Muscle layer of duodenum (tissue), 2 donors: Measurements from ENCODE around the gene CASP12.
"Not testable (repeated sequence)": the region's sequence is repeated elsewhere in the genome, so short reads cannot be mapped to it uniquely, and the experiment has no call there.

Experiments used
- H3K27ac ChIP-seq: one replicate; pipeline ENCODE4 v1.7.0; 2013; ENCODE audit warnings: mild to moderate bottlenecking, low read length
- H3K27me3 ChIP-seq: one replicate; pipeline ENCODE4 v1.7.0; 2013; ENCODE audit warnings: low read depth, mild to moderate bottlenecking, control low read depth, low read length
- H3K36me3 ChIP-seq, 2 donors: one replicate each; pipeline ENCODE4 v1.7.0; 2013; ENCODE audit warnings: low read length in 2 of 2, control low read depth in 1 of 2, mild to moderate bottlenecking in 1 of 2; ENCODE audit not compliant: insufficient read depth in 2 of 2, control insufficient read depth in 1 of 2
- H3K4me1 ChIP-seq, 2 donors: one replicate each; pipeline ENCODE4 v1.7.0; 2013; ENCODE audit warnings: low read length in 2 of 2, mild to moderate bottlenecking in 2 of 2, control low read depth in 1 of 2, moderate library complexity in 1 of 2; ENCODE audit not compliant: insufficient read depth in 2 of 2, control insufficient read depth in 1 of 2
- H3K4me3 ChIP-seq, 2 donors: one replicate each; pipeline ENCODE4 v1.7.0; 2013; ENCODE audit warnings: low read length in 2 of 2, low read depth in 1 of 2, mild to moderate bottlenecking in 1 of 2
- H3K9me3 ChIP-seq, 2 donors: one replicate each; pipeline ENCODE4 v1.7.0; 2013; ENCODE audit warnings: low read length in 2 of 2, control low read depth in 1 of 2, mild to moderate bottlenecking in 1 of 2; ENCODE audit not compliant: control insufficient read depth in 1 of 2
- donor health status: healthy.

Gene CASP12

DNA sequence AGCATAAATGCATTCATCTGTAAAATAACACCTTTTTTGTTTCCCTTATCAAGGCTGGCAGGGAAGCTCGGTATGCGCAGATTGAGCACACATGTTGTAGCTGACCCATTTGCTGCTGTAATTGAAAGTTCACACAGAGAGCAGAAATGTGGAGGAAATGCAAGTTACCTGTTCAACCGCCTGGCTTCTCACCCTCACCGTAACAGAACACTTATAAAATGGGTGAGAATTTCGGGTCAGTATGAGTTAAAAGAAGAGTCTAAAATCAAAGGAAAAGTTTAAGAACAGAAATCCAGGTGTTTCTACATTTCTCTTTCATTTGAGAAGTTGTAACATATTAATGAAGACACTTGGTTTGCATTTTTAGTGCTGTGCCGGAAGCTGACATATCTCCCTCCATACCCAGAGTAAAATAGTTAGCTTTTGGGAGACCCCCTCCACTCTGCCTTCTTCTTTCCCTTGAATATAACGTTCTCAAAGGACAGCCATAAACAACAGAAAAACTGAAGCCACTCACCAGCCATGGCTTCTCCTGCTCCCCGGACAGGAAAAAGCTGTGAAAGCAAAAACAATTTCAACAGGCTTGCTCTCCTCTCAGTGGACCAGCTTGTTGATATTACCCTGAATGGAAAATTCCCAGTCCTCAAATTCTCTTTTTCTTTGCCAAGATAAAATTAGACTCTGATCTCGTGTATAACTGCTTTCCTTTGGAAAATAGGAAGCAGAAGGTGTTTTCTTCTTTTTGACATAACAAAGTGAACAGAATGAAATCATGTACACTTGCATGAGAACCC lies at the start of gene CASP12:
TSS of gene CASP12 (minus strand) at position 570 of the 794 bp plus-strand sequence.
- Histone ChIP-seq H3K4me3 (peak within 1 kb of the TSS; percentile 9 to 56), H3K27ac (peak within 1 kb of the TSS; percentile 61), H3K27me3 (no peaks in the 10 kb centered on the region), H3K9me3 (no peaks in the 10 kb centered on the region), H3K4me1 (peaks cover 6 to 9% of the 10 kb centered on the region in 2 donors), H3K36me3 (no peaks in the 10 kb centered on the region)

GRCh38 chr11:104946907-104947306 lies 48.6 kb upstream of the CASP12 start:
- Histone ChIP-seq H3K9me3 (no peaks in the 10 kb centered on the region), H3K36me3 (peaks cover 61 to 62% of the 10 kb centered on the region in 2 donors), H3K4me1 (no peaks in the 10 kb centered on the region), H3K27me3 (no peaks in the 10 kb centered on the region), H3K4me3 (no peak overlapping the region), H3K27ac (no peak overlapping the region)

DNA sequence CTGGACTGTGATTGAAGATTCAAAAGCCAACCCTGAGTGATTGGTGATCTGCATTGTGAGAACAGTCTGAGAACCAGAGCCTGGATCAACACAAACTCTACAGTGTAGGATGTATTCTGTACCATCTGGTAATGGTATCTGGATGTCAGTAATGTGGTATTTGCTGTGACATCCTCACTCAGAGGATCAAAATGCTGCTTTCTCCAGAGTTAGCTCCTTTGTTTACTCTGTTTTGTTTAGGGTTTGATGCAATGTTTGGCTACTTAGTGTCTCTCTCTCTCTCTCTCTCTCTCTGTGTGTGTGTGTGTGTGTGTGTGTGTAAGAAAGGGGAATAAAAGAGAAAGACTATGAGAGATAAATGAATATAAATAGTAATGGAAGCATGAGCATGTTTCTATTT lies 45.8 kb upstream of the CASP12 start:
- H3K4me1 ChIP-seq: no peaks in the 10 kb centered on the region
- no peak overlapping the region for H3K27ac ChIP-seq
- H3K27me3 ChIP-seq: no peaks in the 10 kb centered on the region
- no peak overlapping the region for H3K4me3 ChIP-seq
- H3K36me3 ChIP-seq: peaks cover 36 to 38% of the 10 kb centered on the region in 2 donors
- no peaks in the 10 kb centered on the region for H3K9me3 ChIP-seq

- Histone ChIP-seq H3K27me3 (no peaks in the 10 kb centered on the region), H3K9me3 (no peaks in the 10 kb centered on the region), H3K4me3 (no peak overlapping the region), H3K4me1 (no peaks in the 10 kb centered on the region), H3K36me3 (peaks cover 31 to 33% of the 10 kb centered on the region in 2 donors), H3K27ac (no peak overlapping the region)
These were observed 45.3 kb upstream of the CASP12 start for GRCh38 chr11:104943561-104943960.

GRCh38 chr11:104934594-104934993 lies 36.3 kb upstream of the CASP12 start:
- H3K4me1 ChIP-seq: no peaks in the 10 kb centered on the region
- no peaks in the 10 kb centered on the region for H3K9me3 ChIP-seq
- H3K4me3 ChIP-seq: no peak overlapping the region
- H3K36me3 ChIP-seq: no peaks in the 10 kb centered on the region
- H3K27me3 ChIP-seq: no peaks in the 10 kb centered on the region
- H3K27ac ChIP-seq: no peak overlapping the region

- H3K9me3 ChIP-seq, H3K36me3 ChIP-seq, H3K4me3 ChIP-seq: not testable (repeated sequence)
These were observed 35.8 kb upstream of the CASP12 start for GRCh38 chr11:104934073-104934472.

DNA sequence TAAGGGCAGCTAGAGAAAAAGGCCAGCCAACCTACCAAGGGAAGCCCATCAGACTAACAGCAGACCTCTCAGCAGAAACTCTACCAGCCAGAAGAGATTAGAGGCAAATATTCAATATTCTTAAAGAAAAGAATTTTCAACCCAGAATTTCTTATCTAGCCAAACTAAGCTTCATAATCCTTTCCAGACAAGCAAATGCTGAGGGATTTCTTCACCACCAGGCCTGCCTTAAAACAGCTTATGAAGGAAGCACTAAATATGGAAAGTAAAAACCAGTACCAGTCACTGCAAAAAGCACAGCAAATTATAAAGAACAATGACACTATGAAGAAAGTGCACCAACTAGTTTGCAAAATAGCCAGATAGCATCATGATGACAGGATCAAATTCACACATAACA lies 30.6 kb upstream of the CASP12 start:
- Histone ChIP-seq H3K4me1 (no peaks in the 10 kb centered on the region), H3K4me3 (no peak overlapping the region), H3K36me3 (no peaks in the 10 kb centered on the region), H3K9me3 (no peaks in the 10 kb centered on the region), H3K27ac (no peak overlapping the region), H3K27me3 (no peaks in the 10 kb centered on the region)

More at GRCh38 chr11:104934073-104934472, 35.8 kb upstream of the CASP12 start:
- H3K4me1 ChIP-seq, H3K27ac ChIP-seq, H3K27me3 ChIP-seq: not testable (repeated sequence)

DNA sequence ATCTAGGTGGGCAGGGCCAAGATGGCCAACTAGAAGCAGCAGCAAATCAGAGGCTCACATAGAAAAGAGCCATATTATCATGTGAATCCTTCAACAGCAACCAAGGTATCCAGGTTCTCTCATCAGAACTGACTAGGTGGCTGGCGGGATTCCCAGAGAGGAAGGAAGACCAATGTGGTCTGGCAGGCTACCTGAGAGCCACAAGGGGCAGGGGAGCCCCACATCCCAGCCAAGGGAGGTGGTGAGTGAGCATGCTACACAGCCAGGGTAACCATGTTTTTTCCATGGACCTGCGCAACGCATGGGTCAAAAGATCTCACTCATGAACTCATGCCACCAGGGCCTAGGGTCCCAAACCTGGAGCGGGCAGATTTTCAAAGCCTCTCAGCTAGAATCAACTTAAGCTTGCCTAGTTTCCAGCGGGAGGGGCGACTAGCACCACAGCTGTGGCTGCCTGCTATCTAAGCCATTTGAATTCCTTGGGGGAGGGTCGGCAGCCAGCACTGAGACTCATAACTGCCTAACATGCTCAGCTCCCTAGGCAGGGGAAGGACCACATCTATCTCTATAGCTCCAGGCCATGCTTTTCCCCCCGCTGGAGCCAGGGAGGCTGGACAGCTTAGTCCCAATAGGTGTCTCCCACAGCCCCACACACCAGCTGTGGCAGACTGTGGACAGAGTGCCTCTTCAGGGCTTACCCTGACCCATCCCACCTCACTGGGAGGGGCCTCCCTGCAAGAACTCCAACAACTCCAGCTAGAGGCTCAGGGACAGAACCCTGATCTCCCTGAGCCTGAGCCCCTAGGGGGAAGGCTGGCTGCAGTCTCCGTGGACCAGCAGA lies 28.7 kb upstream of the CASP12 start:
- Histone ChIP-seq H3K4me1 (no peaks in the 10 kb centered on the region), H3K4me3 (no peak overlapping the region)

DNA sequence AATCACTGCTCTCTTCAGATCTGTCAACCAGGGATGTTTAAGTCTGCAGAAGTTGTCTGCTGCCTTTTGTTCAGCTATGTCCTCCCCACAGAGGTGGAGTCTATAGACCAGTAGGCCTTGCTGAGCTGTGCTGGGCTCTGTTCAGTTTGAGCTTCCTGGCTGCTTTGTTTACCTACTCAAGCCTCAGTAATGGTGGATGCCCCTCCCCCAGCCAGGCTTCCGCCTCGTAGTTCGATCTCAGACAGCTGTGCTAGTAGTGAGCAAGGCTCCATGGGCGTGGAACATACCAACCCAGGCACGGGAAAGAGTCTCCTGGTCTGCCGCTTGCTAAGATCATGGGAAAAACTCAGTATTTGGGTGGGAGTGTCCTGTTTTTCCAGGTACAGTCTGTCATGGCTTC lies 27.6 kb upstream of the CASP12 start:
- Histone ChIP-seq H3K36me3 (no peaks in the 10 kb centered on the region), H3K27ac (no peak overlapping the region), H3K9me3 (no peaks in the 10 kb centered on the region), H3K4me3 (no peak overlapping the region), H3K4me1 (no peaks in the 10 kb centered on the region), H3K27me3 (no peaks in the 10 kb centered on the region)

More for the DNA sequence above, 28.7 kb upstream of the CASP12 start:
- H3K27ac ChIP-seq: no peak overlapping the region
- no peaks in the 10 kb centered on the region for H3K27me3 ChIP-seq
- H3K9me3 ChIP-seq: no peaks in the 10 kb centered on the region
- no peaks in the 10 kb centered on the region for H3K36me3 ChIP-seq

- Histone ChIP-seq H3K27me3 (no peaks in the 10 kb centered on the region), H3K9me3 (no peaks in the 10 kb centered on the region), H3K36me3 (no peaks in the 10 kb centered on the region), H3K27ac (peak overlapping the region; percentile 87), H3K4me3 (peak overlapping the region; percentile 60 to 72), H3K4me1 (peaks cover 0 to 12% of the 10 kb centered on the region in 2 donors)
These were observed 20.0 kb upstream of the CASP12 start for GRCh38 chr11:104918113-104918824.
